Retina (tissue), 1 donor: ENCODE results near the gene ARHGEF17.
"Not testable (repeated sequence)": the region's sequence is repeated elsewhere in the genome, so short reads cannot be mapped to it uniquely, and the experiment has no call there.

Experiments
- DNase-seq: peaks from one replicate; pipeline ENCODE4 v3.0.0-alpha.2; 2016

Gene ARHGEF17

GRCh38 chr11:73308003-73308960 is at the start of gene ARHGEF17:
Gene ARHGEF17 (plus strand): TSS chr11:73308276. CDS start chr11:73308639, 363 bp downstream.
- peak; percentile 79 for DNase-seq

GRCh38 chr11:73259406-73260126 is 48.5 kb upstream of the ARHGEF17 start:
- no peak for DNase-seq

DNA sequence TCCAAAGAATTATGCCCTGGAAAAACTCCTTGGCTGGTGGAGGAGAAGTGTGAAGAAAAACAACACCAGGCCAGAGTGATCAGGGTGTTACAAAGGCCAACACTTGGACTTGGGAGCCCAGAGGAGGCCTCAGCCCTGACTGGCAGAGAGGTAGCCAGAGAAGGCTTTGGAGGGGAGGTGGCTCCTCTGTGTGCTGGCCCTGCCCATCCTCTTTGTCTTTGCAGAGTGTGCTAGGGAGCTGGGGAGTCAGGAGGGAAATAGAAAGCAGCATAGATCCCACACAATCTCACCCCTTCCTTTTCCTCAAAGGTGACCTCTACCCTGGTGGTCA is 48.0 kb upstream of the ARHGEF17 start:
- DNase-seq: no peak

DNA sequence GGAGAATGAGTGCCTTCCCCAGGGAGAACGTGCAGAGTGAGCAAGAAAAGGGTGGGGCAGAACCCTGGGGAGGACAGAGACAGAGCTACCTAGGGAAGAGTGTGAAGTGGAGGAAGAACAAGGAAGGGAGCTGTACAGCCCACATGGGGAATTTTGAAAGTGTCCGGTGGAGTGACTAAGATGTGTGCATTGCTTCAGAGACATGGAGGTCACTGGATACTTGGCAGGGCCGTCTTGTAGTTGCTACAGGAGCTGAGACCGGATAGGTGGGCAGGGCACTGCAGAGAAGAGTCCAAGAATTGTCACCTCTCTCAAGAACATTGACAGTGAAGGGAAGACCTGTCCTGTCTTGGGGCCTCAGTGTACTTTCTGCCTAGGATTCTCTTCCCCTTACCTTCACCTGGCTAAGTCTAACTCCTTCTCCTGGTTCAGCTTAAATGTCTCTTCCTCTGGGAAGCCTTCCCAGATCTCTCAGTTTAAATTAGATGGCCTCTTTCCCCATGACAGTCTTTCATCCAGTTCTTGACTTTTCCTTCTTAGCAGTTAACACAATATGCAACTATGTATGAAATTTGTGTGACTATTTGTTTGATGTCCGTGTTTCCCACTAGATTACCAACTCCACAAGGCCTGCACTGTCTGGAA is 45.1 kb upstream of the ARHGEF17 start:
- DNase-seq: no peak

GRCh38 chr11:73263640-73264039 is 44.4 kb upstream of the ARHGEF17 start:
- peak; percentile 1 for DNase-seq

- DNase-seq: no peak
Measured at GRCh38 chr11:73265278-73265810, 42.7 kb upstream of the ARHGEF17 start.

- no peak for DNase-seq
Measured at GRCh38 chr11:73265853-73266645, 42.0 kb upstream of the ARHGEF17 start.

DNA sequence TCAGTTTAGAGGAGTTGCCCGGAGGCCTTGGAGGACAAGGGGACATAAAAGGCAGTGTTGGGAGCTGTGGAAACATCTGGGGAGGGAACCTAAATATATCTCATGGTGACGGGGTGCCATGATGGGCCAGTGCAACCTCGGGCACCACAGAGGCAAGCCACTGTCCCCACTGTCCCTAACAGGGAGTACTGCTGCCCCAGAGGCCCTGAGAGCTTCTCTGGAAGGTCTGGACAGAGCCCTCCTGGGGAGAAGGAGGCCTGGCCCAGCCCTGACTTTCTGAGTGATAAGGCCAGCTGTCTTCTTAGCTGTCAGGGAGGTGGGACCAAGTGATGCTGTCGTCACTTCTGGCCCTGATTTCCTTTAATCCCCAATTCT is 41.4 kb upstream of the ARHGEF17 start:
- no peak for DNase-seq

DNA sequence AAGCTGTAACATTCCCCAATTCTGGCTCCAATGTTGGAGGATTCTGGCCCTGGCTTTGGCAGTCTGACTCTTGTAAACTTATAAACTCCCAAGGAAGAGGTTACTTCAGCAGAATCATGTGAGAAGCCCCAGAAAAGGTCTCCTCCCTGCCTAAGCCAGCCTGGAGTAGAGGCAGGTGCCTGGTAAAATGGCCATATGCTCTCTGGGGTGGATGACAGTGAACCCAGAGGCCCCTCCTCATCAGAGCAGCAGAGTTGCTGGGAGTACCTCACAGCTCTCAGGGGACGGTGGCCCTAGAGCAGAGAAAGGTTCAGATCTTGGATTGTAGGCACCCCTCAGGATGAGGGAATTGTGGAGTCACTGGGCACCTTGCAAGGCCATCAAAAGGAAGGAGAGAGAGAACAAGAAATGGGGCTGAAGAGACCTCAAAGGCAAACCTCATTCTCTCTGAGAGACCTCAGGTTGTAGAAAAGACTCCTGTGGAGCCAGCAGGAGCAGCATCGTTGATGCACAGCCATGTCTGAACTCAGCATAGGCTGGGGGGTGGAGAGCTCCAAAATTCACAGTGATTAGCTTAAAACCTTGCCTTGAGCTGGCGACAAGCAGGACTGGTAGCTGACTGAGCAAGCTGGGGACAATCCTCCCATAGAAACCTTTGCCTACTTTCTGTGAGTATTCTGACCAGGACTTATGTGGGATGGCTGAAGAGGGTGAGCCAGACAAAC is 40.8 kb upstream of the ARHGEF17 start:
- no peak for DNase-seq

- DNase-seq: no peak
Measured at GRCh38 chr11:73267906-73268540, 40.1 kb upstream of the ARHGEF17 start.

DNA sequence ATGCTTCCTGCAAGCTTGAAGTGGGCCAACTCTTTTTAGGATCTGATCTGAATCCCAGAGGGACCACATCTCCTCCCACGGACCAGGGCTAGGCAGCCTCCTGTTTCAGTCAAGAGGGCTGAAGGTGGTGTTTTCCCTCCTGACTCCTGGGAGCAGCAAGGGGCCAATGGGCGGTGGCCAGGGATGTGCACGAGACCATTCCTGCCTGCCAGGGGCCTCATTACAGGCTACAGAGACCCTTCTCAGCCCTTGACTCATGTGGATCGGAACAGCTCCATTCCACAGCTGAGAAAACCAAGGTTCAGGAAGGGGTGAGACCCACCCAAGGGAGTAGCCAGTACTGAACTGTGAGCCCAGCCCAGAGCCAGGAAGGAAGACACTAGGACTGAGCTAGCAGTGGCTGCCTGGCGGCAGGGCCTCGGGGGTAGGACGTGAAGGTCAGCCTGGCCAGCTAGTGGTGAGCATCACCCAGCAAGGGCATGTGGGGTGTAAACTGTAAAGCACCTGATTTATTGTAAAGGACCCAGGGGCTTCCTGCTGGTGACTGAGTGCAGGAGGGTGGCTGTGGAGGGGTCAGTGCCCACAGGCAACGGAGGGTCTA is 39.3 kb upstream of the ARHGEF17 start:
- DNase-seq: no peak

DNA sequence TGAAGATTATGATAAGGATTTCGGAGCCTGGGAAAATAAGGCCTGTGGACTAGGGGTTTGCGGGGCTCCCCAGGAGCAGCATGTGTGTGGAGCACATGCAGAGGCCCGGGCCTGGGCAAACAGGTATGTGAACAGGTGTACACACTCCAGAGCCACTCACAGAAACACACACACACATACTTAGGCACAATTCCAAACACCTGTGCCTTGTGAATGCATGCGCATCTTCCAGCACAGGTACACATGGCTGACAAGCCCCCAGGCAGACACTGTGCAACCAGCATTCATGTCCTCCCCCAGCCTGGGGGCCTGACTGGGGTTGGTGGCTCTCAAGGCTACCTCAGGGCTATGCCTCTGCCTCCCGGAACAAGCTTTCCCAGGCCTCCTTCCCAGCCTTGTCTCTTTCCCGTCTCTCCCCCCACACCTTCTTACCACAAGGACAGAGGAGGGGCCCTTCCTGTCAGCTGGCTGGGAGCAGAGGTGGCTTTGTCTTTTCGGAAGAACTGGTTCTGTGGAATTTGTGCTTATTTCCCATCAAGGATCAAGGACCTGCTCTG is 38.5 kb upstream of the ARHGEF17 start:
- no peak for DNase-seq

- no peak for DNase-seq
Measured at GRCh38 chr11:73270016-73270854, 37.8 kb upstream of the ARHGEF17 start.

DNA sequence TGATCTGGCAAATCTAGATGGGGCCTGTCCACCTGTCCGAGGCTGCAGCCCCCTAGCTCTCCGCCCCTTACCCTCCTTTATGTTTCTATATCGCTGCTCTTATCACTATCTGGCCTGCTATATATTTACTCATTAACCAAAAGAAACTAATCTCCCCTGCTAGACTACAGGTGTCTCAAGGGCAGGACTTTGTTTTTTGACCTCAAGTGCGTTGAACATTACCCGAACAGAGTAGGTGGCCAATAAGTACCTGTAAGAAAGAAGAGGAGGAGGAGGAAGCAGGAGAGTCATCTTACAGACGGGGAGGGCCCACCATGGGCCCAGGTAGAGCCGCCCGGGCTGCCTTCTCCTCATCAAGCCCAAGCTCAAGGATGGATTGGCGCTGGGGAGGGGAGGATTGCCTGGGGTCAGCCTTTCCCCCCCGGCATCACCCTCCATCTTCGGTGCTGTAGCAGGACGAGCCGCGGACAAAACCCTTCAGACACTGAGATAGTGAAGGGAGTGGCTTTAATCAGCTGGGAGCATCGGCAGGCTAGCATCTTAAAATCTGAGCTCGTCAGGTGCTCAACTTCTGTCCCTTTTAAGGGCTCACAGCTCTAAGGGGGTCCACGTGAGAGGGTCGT is 37.1 kb upstream of the ARHGEF17 start:
- no peak for DNase-seq

GRCh38 chr11:73271478-73271865 is 36.6 kb upstream of the ARHGEF17 start:
- not testable (repeated sequence) for DNase-seq

- DNase-seq: no peak
Measured at GRCh38 chr11:73271936-73272679, 36.0 kb upstream of the ARHGEF17 start, which contains the start of gene P2RY6. Gene P2RY6 (plus strand): TSS chr11:73272338. CDS start chr11:73296519, 24,181 bp downstream.

- DNase-seq: no peak
Measured at GRCh38 chr11:73272680-73273038, 35.4 kb upstream of the ARHGEF17 start.

GRCh38 chr11:73273222-73273895 is 34.7 kb upstream of the ARHGEF17 start:
- no peak for DNase-seq
